PC-9 (cell line): ENCODE data around the gene BRD3OS. TPM values are rescaled to one million over a fixed set of nuclear protein-coding genes. Genes with fewer than 3 reads are reported as not detected.
"Not testable (repeated sequence)": the region's sequence is repeated elsewhere in the genome, so short reads cannot be mapped to it uniquely, and the experiment has no call there.

ENCODE experiments used
- BruUV-seq: library from RNA; stranded (reverse); fragments of 400-500 nt; replicated peaks from 2 replicates; lab custom pipeline; 2021; lab: Mats Ljungman, UMichigan
- CTCF ChIA-PET: fragments of 300-600 bp; sonication (Branson Sonifier 250); formaldehyde crosslinking; loops from one replicate; lab custom pipeline; 2022; ENCODE audit warnings: antibody characterized with exemption; lab: Charles Lee
- POLR2A ChIA-PET: fragments of 300-600 bp; sonication (Branson Sonifier 250); formaldehyde crosslinking; loops from one replicate; lab custom pipeline; 2022; ENCODE audit warnings: antibody characterized with exemption; ENCODE audit not compliant: unreplicated experiment; lab: Charles Lee
- DNase-seq, 2 experiments: peaks; one replicate each; pipeline versions ENCODE4 v3.0.0 to v3.0.0-alpha.2; 2015 to 2022; ENCODE audit warnings: mixed read lengths in 1 of 2
- H2AFZ ChIP-seq: fragments of 200-600 bp; sonication (generic); 2 replicates; pipeline ENCODE4 v1.8.1; 2017; ENCODE audit warnings: antibody characterized with exemption
- H3F3A ChIP-seq: fragments of 200-600 bp; sonication (generic); 2 replicates; pipeline ENCODE4 v1.8.1; 2017; ENCODE audit warnings: antibody characterized with exemption, mild to moderate bottlenecking, low read depth; ENCODE audit not compliant: insufficient read depth
- H3K27ac ChIP-seq: fragments of 200-600 bp; sonication (generic); 2 replicates; pipeline ENCODE4 v1.6.1; 2016; ENCODE audit warnings: mixed run types
- H3K27me3 ChIP-seq: fragments of 200-600 bp; sonication (generic); 2 replicates; pipeline ENCODE4 v1.6.1; 2016; ENCODE audit warnings: low read depth, mixed run types; ENCODE audit not compliant: insufficient read depth
- H3K36me3 ChIP-seq: fragments of 200-600 bp; sonication (generic); 2 replicates; pipeline ENCODE4 v1.6.1; 2016; ENCODE audit warnings: low read depth, mixed run types
- H3K4me1 ChIP-seq: fragments of 200-600 bp; sonication (generic); replicated peaks from 2 replicates; pipeline ENCODE4 v1.6.1; 2016; ENCODE audit warnings: mixed run types; ENCODE audit not compliant: insufficient read depth
- H3K4me2 ChIP-seq: fragments of 200-600 bp; sonication (generic); 2 replicates; pipeline ENCODE4 v1.6.1; 2017; ENCODE audit warnings: mixed run types
- H3K4me3 ChIP-seq: fragments of 200-600 bp; sonication (generic); 2 replicates; pipeline ENCODE4 v1.6.1; 2016; ENCODE audit warnings: mixed run types
- H3K79me2 ChIP-seq: fragments of 200-600 bp; sonication (generic); 2 replicates; pipeline ENCODE4 v1.6.1; 2017; ENCODE audit warnings: low read depth, mixed run types
- H3K9me2 ChIP-seq: fragments of 200-600 bp; sonication (generic); 2 replicates; pipeline ENCODE4 v1.8.1; 2017; ENCODE audit warnings: mild to moderate bottlenecking; ENCODE audit not compliant: insufficient read depth
- H3K9me3 ChIP-seq: fragments of 200-600 bp; sonication (generic); 2 replicates; pipeline ENCODE4 v1.8.1; 2016; ENCODE audit warnings: low read depth; ENCODE audit not compliant: insufficient read depth
- H4K20me1 ChIP-seq: fragments of 200-600 bp; sonication (generic); 2 replicates; pipeline ENCODE4 v1.8.1; 2017; ENCODE audit not compliant: insufficient read depth
- EZH2 ChIP-seq: fragments of 200-600 bp; sonication (generic); IDR thresholded peaks from 2 replicates; pipeline ENCODE4 v1.8.0; 2017; ENCODE audit warnings: antibody characterized with exemption, low read depth
- intact Hi-C: fragments of 100-400 bp; cut with micrococcal nuclease; formaldehyde crosslinking; loops from one replicate; pipeline ENCODE4 v1.10.0; 2022; ENCODE audit not compliant: unreplicated experiment
- total RNA-seq: library from RNA; stranded (reverse); gene quantifications from 2 replicates; pipeline ENCODE4 v1.2.3, GENCODE V29; 2021
- TF ChIP-seq, protein P1 (sequence below): fragments of 200-600 bp; sonication (generic); conservative IDR thresholded peaks from 2 replicates; pipeline ENCODE4 v1.6.1; 2017; ENCODE audit warnings: mixed run types, antibody characterized with exemption, mild to moderate bottlenecking, moderate library complexity

BRD3OS gene
- total RNA-seq, 1 experiment from 2014 or later, result 26.2 TPM

DNA sequence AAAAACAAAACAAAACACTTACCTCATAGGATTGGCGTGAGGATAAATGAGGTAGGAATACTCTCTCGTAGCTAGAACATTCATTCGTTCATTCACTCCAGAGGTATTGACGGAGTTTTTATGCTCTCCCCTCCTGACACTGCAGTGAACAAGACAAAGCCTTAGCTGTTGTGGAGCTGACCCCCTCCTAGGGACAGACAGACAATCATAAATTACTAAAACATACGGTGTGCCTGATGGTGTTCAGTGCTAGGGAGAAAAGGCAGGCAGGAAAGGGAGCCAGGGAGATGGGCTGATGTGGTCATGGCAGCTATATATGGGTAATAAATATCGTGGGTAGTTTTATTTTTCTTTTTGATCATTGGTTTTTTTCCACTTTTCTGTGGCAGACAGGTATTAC, 48.2 kb downstream of the BRD3OS start:
- Histone ChIP-seq H3K4me3 (no peak overlapping the region), H3K36me3 (no peaks in the 10 kb centered on the region), H3K27me3 (peaks cover 68% of the 10 kb centered on the region), H3K9me3 (0 out of 2 replicates have a peak, but pooled peaks cover 5% of the 10 kb centered on the region), H3K4me1 (no peaks in the 10 kb centered on the region), H4K20me1 (no peaks in the 10 kb centered on the region), H2AFZ (no peak overlapping the region), H3K4me2 (no peak overlapping the region), H3K27ac (no peak overlapping the region), H3K9me2 (no peaks in the 10 kb centered on the region), H3F3A (no peaks in the 10 kb centered on the region), H3K79me2 (no peaks in the 10 kb centered on the region)
- intact Hi-C loops, result no loop called here
- DNase-seq, result no peak
- POLR2A ChIA-PET, result no interaction called here
- no TSS peak for BruUV-seq
- CTCF ChIA-PET, result no interaction called here
- TF ChIP-seq, protein P1, sequence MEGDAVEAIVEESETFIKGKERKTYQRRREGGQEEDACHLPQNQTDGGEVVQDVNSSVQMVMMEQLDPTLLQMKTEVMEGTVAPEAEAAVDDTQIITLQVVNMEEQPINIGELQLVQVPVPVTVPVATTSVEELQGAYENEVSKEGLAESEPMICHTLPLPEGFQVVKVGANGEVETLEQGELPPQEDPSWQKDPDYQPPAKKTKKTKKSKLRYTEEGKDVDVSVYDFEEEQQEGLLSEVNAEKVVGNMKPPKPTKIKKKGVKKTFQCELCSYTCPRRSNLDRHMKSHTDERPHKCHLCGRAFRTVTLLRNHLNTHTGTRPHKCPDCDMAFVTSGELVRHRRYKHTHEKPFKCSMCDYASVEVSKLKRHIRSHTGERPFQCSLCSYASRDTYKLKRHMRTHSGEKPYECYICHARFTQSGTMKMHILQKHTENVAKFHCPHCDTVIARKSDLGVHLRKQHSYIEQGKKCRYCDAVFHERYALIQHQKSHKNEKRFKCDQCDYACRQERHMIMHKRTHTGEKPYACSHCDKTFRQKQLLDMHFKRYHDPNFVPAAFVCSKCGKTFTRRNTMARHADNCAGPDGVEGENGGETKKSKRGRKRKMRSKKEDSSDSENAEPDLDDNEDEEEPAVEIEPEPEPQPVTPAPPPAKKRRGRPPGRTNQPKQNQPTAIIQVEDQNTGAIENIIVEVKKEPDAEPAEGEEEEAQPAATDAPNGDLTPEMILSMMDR, result no peak
- TF ChIP-seq EZH2, result no peak

DNA sequence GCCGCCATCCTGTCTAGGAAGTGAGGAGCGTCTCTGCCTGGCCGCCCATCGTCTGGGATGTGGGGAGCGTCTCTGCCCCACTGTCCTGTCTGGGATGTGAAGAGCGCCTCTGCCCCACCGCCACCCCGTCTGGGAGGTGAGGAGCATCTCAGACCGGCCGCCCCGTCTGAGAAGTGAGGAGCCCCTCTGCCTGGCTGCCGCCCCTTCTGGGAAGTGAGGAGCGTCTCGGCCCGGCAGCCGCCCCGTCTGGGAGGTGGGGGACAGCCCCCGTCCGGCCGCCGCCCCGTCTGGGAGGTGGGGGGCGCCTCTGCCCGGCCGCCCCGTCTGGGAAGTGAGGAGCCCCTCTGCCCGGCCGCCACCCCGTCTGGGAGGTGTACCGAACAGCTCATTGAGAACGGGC, 50.4 kb downstream of the BRD3OS start:
- H3K27ac ChIP-seq, H3K4me1 ChIP-seq, H4K20me1 ChIP-seq, H3K4me3 ChIP-seq, BruUV-seq, intact Hi-C loops, H3K36me3 ChIP-seq, H3K9me2 ChIP-seq, H3K79me2 ChIP-seq, H3F3A ChIP-seq, H3K9me3 ChIP-seq, CTCF ChIA-PET, H3K4me2 ChIP-seq, POLR2A ChIA-PET, H2AFZ ChIP-seq, DNase-seq: not testable (repeated sequence)
- H3K27me3 ChIP-seq, result peaks cover 57% of the 10 kb centered on the region

DNA sequence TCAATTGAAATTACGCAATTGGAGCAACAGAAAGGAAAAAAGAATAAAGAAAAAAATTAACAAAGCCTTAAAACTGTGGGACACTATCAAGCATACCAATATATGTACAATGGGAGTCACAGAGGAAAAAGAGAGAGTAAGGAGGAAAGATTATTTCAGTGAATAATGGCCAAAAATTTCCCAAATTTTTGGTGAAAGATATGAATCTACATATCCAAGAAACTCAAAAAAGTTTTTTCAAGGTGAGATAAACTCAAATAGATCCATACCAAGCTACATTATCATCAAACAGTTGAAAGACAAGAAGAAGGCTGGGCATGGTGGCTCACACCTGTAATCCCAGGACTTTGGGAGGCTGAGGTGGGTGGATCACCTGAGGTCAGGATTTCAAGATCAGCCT, 51.4 kb downstream of the BRD3OS start:
- no peaks in the 10 kb centered on the region for H3K79me2 ChIP-seq
- ChIA-PET CTCF (no interaction called here), POLR2A (no interaction called here)
- no peak for DNase-seq
- intact Hi-C loops, result no loop called here
- no peak overlapping the region for H3K27ac ChIP-seq
- TF ChIP-seq, protein P1, result no peak
- TF ChIP-seq EZH2, result no peak
- H4K20me1 ChIP-seq, result no peaks in the 10 kb centered on the region
- no peaks in the 10 kb centered on the region for H3K4me1 ChIP-seq
- no peaks in the 10 kb centered on the region for H3F3A ChIP-seq
- no TSS peak for BruUV-seq
- H3K4me2 ChIP-seq, result no peak overlapping the region
- H3K27me3 ChIP-seq, result peaks cover 56% of the 10 kb centered on the region
- H3K9me3 ChIP-seq, result 0 out of 2 replicates have a peak, but pooled peaks cover 5% of the 10 kb centered on the region
- no peaks in the 10 kb centered on the region for H3K36me3 ChIP-seq
- H3K9me2 ChIP-seq, result no peaks in the 10 kb centered on the region
- no peak overlapping the region for H3K4me3 ChIP-seq
- no peak overlapping the region for H2AFZ ChIP-seq

Other genes starting within 250 kb of the BRD3OS start
- gene VAV2, start 33.2 kb upstream of the BRD3OS start, total RNA-seq, result 36.0 and 36.5 TPM in 2 replicates
- 47.3 and 64.0 TPM in 2 replicates for gene BRD3, start 42.5 kb downstream of the BRD3OS start, total RNA-seq
- 53.4 and 54.9 TPM in 2 replicates for gene WDR5, start 110.6 kb downstream of the BRD3OS start, total RNA-seq
- gene RNU6ATAC, start 139.1 kb downstream of the BRD3OS start, total RNA-seq, result 27.2 and 64.7 TPM in 2 replicates